Lower lobe of right lung (tissue), 2 donors: Measurements from ENCODE around the gene EVC. TPM values are rescaled to one million over a fixed set of nuclear protein-coding genes. Genes with fewer than 3 reads are reported as not detected.
"Not testable (repeated sequence)": the region's sequence is repeated elsewhere in the genome, so short reads cannot be mapped to it uniquely, and the experiment has no call there.

Experiments
- ATAC-seq, 2 donors: fragments of 200-7000 bp; cut with Tn5 transposase; one replicate each; pipeline ENCODE4 v1.9.1; 2020 to 2022; ENCODE audit warnings: mild to moderate bottlenecking in 2 of 2, moderate library complexity in 2 of 2
- DNase-seq: peaks from one replicate; pipeline ENCODE4 v3.0.0-alpha.2; 2020
- H3K27ac ChIP-seq: fragments of 200-600 bp; one replicate; pipeline ENCODE4 v1.8.0; 2022
- H3K27me3 ChIP-seq: fragments of 200-600 bp; one replicate; pipeline ENCODE4 v1.8.0; 2022; ENCODE audit warnings: low read depth
- H3K36me3 ChIP-seq: fragments of 200-600 bp; one replicate; pipeline ENCODE4 v1.8.0; 2022; ENCODE audit warnings: mild to moderate bottlenecking
- H3K4me1 ChIP-seq: fragments of 200-600 bp; one replicate; pipeline ENCODE4 v1.8.0; 2022
- H3K4me3 ChIP-seq: fragments of 200-600 bp; one replicate; pipeline ENCODE4 v1.8.0; 2022; ENCODE audit warnings: mild to moderate bottlenecking
- H3K9me3 ChIP-seq: fragments of 200-600 bp; one replicate; pipeline ENCODE4 v1.8.0; 2022
- CTCF ChIP-seq: fragments of 200-600 bp; IDR thresholded peaks from one replicate; pipeline ENCODE4 v1.8.0; 2022; ENCODE audit warnings: antibody characterized with exemption, mild to moderate bottlenecking
- intact Hi-C: fragments of 100-400 bp; cut with DNase I; formaldehyde crosslinking; loops from one replicate; pipeline ENCODE4 v1.11.0; 2022
- total RNA-seq: library from RNA; stranded (reverse); fragmentation: NEBNext Ultra II Directional; extraction: Animal tissue kit (Norgen Biotek cat#: 25700); gene quantifications from one replicate; pipeline ENCODE4 v1.2.1, GENCODE V29; 2021
- donor health status: DM: no; HTN: yes; CAD: no; lungs with severe emphysema.

EVC gene
- total RNA-seq, 1 donor from 2014 or later, result 24.3 TPM

- no peaks in the 10 kb centered on the region for H3K36me3 ChIP-seq
- no peaks in the 10 kb centered on the region for H3K4me1 ChIP-seq
- H3K4me3 ChIP-seq, result no peak overlapping the region
- no peak overlapping the region for H3K27ac ChIP-seq
- no peak for TF ChIP-seq CTCF
- ATAC-seq, result no peak
- no peaks in the 10 kb centered on the region for H3K9me3 ChIP-seq
- no peaks in the 10 kb centered on the region for H3K27me3 ChIP-seq
- intact Hi-C loops, result no loop called here
- no peak for DNase-seq
These were observed 10.0 kb downstream of the EVC start for GRCh38 chr4:5720980-5721379.

- TF ChIP-seq CTCF, result no peak
- DNase-seq (no peak), ATAC-seq (no peak)
- no peaks in the 10 kb centered on the region for H3K9me3 ChIP-seq
- intact Hi-C loops, result no loop called here
- H3K36me3 ChIP-seq, result no peaks in the 10 kb centered on the region
- H3K4me3 ChIP-seq, result no peak overlapping the region
- no peaks in the 10 kb centered on the region for H3K4me1 ChIP-seq
- no peaks in the 10 kb centered on the region for H3K27me3 ChIP-seq
- no peak overlapping the region for H3K27ac ChIP-seq
These were observed 10.9 kb downstream of the EVC start for GRCh38 chr4:5721923-5722322.

- H3K36me3 ChIP-seq, result no peaks in the 10 kb centered on the region
- no peaks in the 10 kb centered on the region for H3K4me1 ChIP-seq
- H3K27me3 ChIP-seq, result no peaks in the 10 kb centered on the region
- DNase-seq, result no peak
- no peak for ATAC-seq
- H3K9me3 ChIP-seq, result no peaks in the 10 kb centered on the region
- no peak for TF ChIP-seq CTCF
- H3K4me3 ChIP-seq, result no peak overlapping the region
- intact Hi-C loops, result no loop called here
- H3K27ac ChIP-seq, result no peak overlapping the region
These were observed 11.3 kb downstream of the EVC start for GRCh38 chr4:5722328-5722727.

- ATAC-seq (no peak), DNase-seq (no peak)
- Histone ChIP-seq H3K4me3 (no peak overlapping the region), H3K27ac (no peak overlapping the region), H3K36me3 (no peaks in the 10 kb centered on the region), H3K27me3 (no peaks in the 10 kb centered on the region), H3K4me1 (no peaks in the 10 kb centered on the region), H3K9me3 (no peaks in the 10 kb centered on the region)
- intact Hi-C loops, result no loop called here
- no peak for TF ChIP-seq CTCF
These were observed 13.4 kb downstream of the EVC start for GRCh38 chr4:5724377-5724776.

GRCh38 chr4:5728412-5728811 lies 17.4 kb downstream of the EVC start:
- intact Hi-C loops, DNase-seq, H3K4me1 ChIP-seq, H3K9me3 ChIP-seq, H3K4me3 ChIP-seq, H3K27me3 ChIP-seq, H3K27ac ChIP-seq, ATAC-seq: not testable (repeated sequence)
- H3K36me3 ChIP-seq, result peaks cover 30% of the 10 kb centered on the region

- Histone ChIP-seq H3K27ac (no peak overlapping the region), H3K27me3 (no peaks in the 10 kb centered on the region), H3K9me3 (no peaks in the 10 kb centered on the region), H3K36me3 (peaks cover 45% of the 10 kb centered on the region), H3K4me3 (no peak overlapping the region), H3K4me1 (no peaks in the 10 kb centered on the region)
- ATAC-seq, result no peak
- DNase-seq, result no peak
- TF ChIP-seq CTCF, result no peak
- intact Hi-C loops, result no loop called here
These were observed 19.4 kb downstream of the EVC start for GRCh38 chr4:5730436-5730835.
